Panc1 (cell line): ENCODE data around the gene C2orf66. TPM values are rescaled to one million over a fixed set of nuclear protein-coding genes. Genes with fewer than 3 reads are reported as not detected.

Experiments
- ATAC-seq: fragments of 200-7000 bp; cut with Tn5 transposase; 2 replicates; pipeline ENCODE4 v1.9.1; 2020; ENCODE audit warnings: mild to moderate bottlenecking, moderate library complexity
- BruUV-seq: library from RNA; stranded (reverse); fragments of 400-500 nt; replicated peaks from 2 replicates; lab custom pipeline; 2021; lab: Mats Ljungman, UMichigan
- CTCF ChIA-PET: fragments of 300-600 bp; sonication (Branson Sonifier 250); formaldehyde crosslinking; loops from one replicate; lab custom pipeline; 2022; ENCODE audit warnings: antibody characterized with exemption; lab: Charles Lee
- POLR2A ChIA-PET: fragments of 300-600 bp; sonication (Branson Sonifier 250); formaldehyde crosslinking; loops from one replicate; lab custom pipeline; 2022; ENCODE audit warnings: antibody characterized with exemption; lab: Charles Lee
- DNase-seq: peaks from one replicate; pipeline ENCODE4 v3.0.0-alpha.2; 2010; ENCODE audit warnings: low read depth, low spot score
- H3K27ac ChIP-seq: 2 replicates; pipeline ENCODE4 v1.5.1; 2011; ENCODE audit warnings: mild to moderate bottlenecking, low read length, inconsistent platforms
- H3K27me3 ChIP-seq: fragments of 200-500 bp; sonication (Bioruptor generic); 2 replicates; pipeline ENCODE4 v1.6.0; 2014; ENCODE audit warnings: low read length, inconsistent platforms; ENCODE audit not compliant: control insufficient read depth, insufficient read depth
- H3K36me3 ChIP-seq: fragments of 200-500 bp; sonication (Bioruptor generic); 2 replicates; pipeline ENCODE4 v1.5.1; 2014; ENCODE audit warnings: inconsistent platforms, mild to moderate bottlenecking, low read length, moderate library complexity; ENCODE audit not compliant: control insufficient read depth, insufficient read depth
- H3K4me1 ChIP-seq: 2 replicates; pipeline ENCODE4 v1.5.1; 2011; ENCODE audit warnings: inconsistent platforms, mild to moderate bottlenecking, low read length, moderate library complexity; ENCODE audit not compliant: control insufficient read depth, insufficient read depth
- H3K4me3 ChIP-seq, 2 experiments: 2 replicates each; pipeline ENCODE4 v1.5.1; 2011 to 2012; ENCODE audit warnings: low read depth in 2 of 2, low read length in 2 of 2, mild to moderate bottlenecking in 2 of 2, inconsistent platforms in 1 of 2, moderate library complexity in 1 of 2
- H3K9me3 ChIP-seq: fragments of 200-500 bp; sonication (Bioruptor generic); 2 replicates; pipeline ENCODE4 v1.5.1; 2014; ENCODE audit warnings: low read depth, mild to moderate bottlenecking, inconsistent platforms, low read length, moderate library complexity; ENCODE audit not compliant: control insufficient read depth, insufficient read depth
- POLR2AphosphoS5 ChIP-seq: IDR thresholded peaks from 2 replicates; pipeline ENCODE4 v1.6.1; 2012; ENCODE audit warnings: mild to moderate bottlenecking, low read depth, low read length, moderate library complexity
- SIN3A ChIP-seq: IDR thresholded peaks from 2 replicates; pipeline ENCODE4 v1.6.1; 2012; ENCODE audit warnings: low read depth, mild to moderate bottlenecking, low read length, moderate library complexity, borderline replicate concordance; ENCODE audit not compliant: insufficient read depth
- TCF7L2 ChIP-seq: IDR thresholded peaks from 2 replicates; pipeline ENCODE4 v1.6.1; 2011; ENCODE audit warnings: mild to moderate bottlenecking, low read depth, low read length, inconsistent platforms
- in situ Hi-C: cut with HindIII; loops from 2 replicates; pipeline ENCODE4 v1.10.0; 2016; ENCODE audit warnings: low sequenced_read_pairs, low pct_unique_long_range_greater_than_20kb
- intact Hi-C: fragments of 100-400 bp; cut with micrococcal nuclease; formaldehyde crosslinking; loops from one replicate; pipeline ENCODE4 v1.10.0; 2022; ENCODE audit not compliant: unreplicated experiment
- total RNA-seq: library from RNA; stranded (reverse); gene quantifications from one replicate; pipeline ENCODE4 v1.2.1, GENCODE V29; 2021; ENCODE audit not compliant: unreplicated experiment
- TF ChIP-seq, protein P1 (sequence below), 2 experiments: IDR thresholded peaks; 2 replicates each; pipeline ENCODE4 v1.6.1; 2011 to 2012; ENCODE audit warnings: low read depth in 2 of 2, control low read depth in 1 of 2, low read length in 1 of 2, mild to moderate bottlenecking in 1 of 2, moderate library complexity in 1 of 2; ENCODE audit not compliant: insufficient read depth in 1 of 2
- TF ChIP-seq, protein P2 (sequence below): fragments of 450-650 bp; IDR thresholded peaks from 2 replicates; pipeline ENCODE4 v1.5.1; 2017; ENCODE audit warnings: mild to moderate bottlenecking

The C2orf66 gene
- total RNA-seq, 1 experiment from 2014 or later = 0.33 TPM

DNA sequence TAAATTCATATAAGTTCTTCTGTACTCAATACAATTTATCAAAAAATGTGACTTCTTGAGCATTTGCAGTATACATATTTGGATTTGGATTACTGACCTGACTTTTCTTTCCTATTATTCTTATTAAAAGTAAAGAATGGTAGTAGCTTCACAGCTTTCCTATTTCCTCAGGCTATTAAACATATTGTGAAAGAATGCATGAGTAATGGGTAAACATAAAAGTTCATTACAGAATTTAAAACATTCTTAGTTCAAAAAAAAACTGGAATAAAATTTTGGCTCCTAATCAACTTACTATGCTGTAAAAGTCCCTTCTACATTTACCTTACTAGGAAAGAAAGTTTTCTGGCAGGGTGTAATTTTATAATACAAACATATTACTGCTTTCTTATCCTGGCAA is 27.3 kb upstream of the C2orf66 start:
- intact Hi-C loops = no loop called here
- no peak for ATAC-seq
- H3K36me3 ChIP-seq = peaks cover 4% of the 10 kb centered on the region; the same call in 1 of the 2 replicates
- H3K4me1 ChIP-seq = no peaks in the 10 kb centered on the region; the same call in 1 of the 2 replicates
- ChIA-PET POLR2A (no interaction called here), CTCF (no interaction called here)
- no peak overlapping the region for H3K4me3 ChIP-seq
- TF ChIP-seq POLR2AphosphoS5 (no peak), SIN3A (no peak), TCF7L2 (no peak)
- TF ChIP-seq, protein P1, sequence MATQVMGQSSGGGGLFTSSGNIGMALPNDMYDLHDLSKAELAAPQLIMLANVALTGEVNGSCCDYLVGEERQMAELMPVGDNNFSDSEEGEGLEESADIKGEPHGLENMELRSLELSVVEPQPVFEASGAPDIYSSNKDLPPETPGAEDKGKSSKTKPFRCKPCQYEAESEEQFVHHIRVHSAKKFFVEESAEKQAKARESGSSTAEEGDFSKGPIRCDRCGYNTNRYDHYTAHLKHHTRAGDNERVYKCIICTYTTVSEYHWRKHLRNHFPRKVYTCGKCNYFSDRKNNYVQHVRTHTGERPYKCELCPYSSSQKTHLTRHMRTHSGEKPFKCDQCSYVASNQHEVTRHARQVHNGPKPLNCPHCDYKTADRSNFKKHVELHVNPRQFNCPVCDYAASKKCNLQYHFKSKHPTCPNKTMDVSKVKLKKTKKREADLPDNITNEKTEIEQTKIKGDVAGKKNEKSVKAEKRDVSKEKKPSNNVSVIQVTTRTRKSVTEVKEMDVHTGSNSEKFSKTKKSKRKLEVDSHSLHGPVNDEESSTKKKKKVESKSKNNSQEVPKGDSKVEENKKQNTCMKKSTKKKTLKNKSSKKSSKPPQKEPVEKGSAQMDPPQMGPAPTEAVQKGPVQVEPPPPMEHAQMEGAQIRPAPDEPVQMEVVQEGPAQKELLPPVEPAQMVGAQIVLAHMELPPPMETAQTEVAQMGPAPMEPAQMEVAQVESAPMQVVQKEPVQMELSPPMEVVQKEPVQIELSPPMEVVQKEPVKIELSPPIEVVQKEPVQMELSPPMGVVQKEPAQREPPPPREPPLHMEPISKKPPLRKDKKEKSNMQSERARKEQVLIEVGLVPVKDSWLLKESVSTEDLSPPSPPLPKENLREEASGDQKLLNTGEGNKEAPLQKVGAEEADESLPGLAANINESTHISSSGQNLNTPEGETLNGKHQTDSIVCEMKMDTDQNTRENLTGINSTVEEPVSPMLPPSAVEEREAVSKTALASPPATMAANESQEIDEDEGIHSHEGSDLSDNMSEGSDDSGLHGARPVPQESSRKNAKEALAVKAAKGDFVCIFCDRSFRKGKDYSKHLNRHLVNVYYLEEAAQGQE (IDR thresholded peaks at IDR 0.05; ENCODE audit: insufficient read depth in 1 of 2, low read depth in 2 of 2, low read length in 1 of 2) = no peak
- TF ChIP-seq, protein P2, sequence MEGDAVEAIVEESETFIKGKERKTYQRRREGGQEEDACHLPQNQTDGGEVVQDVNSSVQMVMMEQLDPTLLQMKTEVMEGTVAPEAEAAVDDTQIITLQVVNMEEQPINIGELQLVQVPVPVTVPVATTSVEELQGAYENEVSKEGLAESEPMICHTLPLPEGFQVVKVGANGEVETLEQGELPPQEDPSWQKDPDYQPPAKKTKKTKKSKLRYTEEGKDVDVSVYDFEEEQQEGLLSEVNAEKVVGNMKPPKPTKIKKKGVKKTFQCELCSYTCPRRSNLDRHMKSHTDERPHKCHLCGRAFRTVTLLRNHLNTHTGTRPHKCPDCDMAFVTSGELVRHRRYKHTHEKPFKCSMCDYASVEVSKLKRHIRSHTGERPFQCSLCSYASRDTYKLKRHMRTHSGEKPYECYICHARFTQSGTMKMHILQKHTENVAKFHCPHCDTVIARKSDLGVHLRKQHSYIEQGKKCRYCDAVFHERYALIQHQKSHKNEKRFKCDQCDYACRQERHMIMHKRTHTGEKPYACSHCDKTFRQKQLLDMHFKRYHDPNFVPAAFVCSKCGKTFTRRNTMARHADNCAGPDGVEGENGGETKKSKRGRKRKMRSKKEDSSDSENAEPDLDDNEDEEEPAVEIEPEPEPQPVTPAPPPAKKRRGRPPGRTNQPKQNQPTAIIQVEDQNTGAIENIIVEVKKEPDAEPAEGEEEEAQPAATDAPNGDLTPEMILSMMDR = no peak
- no peaks in the 10 kb centered on the region for H3K27me3 ChIP-seq
- no peak overlapping the region for H3K27ac ChIP-seq
- no peaks in the 10 kb centered on the region for H3K9me3 ChIP-seq
- DNase-seq = no peak
- in situ Hi-C loops = no loop called here
- BruUV-seq = no TSS peak

DNA sequence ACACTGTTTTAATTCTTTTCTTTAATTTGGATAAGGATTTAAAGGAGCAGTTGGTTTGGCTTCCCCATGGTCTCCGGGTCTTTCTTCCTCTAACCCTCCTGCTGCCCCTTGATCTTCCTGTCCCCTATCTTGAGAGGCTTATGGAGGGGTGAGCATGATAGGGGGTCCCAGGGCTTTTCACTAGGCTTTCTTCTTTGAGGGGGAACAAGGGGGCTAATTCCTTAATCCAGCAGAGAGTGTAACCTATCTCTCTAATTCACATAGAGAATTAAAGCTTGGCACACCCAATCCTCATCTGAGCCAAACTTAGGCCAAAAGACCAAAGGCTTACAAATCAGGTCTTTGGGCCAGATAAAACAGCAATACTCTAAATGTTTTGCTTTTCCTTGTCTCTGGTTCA is 21.5 kb upstream of the C2orf66 start:
- BruUV-seq = no TSS peak
- no peaks in the 10 kb centered on the region for H3K36me3 ChIP-seq
- no peaks in the 10 kb centered on the region for H3K9me3 ChIP-seq
- ATAC-seq (no peak), DNase-seq (no peak)
- H3K4me3 ChIP-seq = no peak overlapping the region
- no peaks in the 10 kb centered on the region for H3K4me1 ChIP-seq
- in situ Hi-C loops (no loop called here), intact Hi-C loops (no loop called here)
- TF ChIP-seq, protein P2 = no peak
- TF ChIP-seq, protein P1 (IDR thresholded peaks at IDR 0.05; ENCODE audit: insufficient read depth in 1 of 2, low read depth in 2 of 2, low read length in 1 of 2) = no peak
- no peak for TF ChIP-seq SIN3A
- no peak for TF ChIP-seq POLR2AphosphoS5
- no peak for TF ChIP-seq TCF7L2
- no peak overlapping the region for H3K27ac ChIP-seq
- CTCF ChIA-PET = no interaction called here
- no peaks in the 10 kb centered on the region for H3K27me3 ChIP-seq
- POLR2A ChIA-PET = no interaction called here
